Fibroblast of skin of right biceps (primary cell): ENCODE data around the gene OR5A2.
"Not testable (repeated sequence)": the region's sequence is repeated elsewhere in the genome, so short reads cannot be mapped to it uniquely, and the experiment has no call there.

Experiments used
- DNase-seq: peaks from one replicate; pipeline ENCODE4 v3.0.0-alpha.2; 2013

The OR5A2 gene

DNA sequence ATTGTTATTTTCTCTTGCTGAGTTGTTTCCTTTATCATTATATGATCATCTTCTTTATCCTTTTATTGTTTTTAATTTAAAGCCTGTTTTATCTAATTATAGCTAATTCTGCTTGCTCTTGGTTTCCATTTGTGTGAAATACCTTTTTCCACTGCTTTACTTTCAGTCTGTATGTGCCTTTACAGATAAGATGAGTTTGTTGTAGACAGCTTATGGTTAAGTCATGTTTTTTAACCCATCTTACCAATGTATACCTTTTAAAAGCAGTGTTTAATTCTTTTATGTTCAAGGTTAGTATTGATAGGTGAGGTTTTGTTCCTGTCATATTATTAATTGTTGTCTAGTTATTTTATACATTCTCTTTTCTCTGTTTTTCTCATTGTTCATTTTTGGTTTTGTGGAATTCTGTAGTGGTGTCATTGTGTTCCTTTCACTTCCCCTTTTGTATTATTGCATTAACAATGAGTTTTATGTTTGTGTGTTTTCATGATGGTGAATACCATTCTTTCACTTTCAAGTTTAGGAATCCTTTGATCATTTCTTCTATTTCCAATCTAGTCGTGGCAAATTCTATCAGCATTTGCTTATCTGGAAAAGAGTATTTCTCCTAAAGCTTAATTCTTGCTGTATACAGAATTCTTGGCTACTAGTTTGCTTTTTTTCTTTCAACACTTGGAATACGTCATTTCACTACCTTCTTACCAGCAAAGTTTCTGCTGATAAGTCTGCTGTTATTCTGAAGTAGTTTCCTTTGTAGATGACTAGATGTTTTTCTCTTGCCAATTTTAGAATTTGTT is 45.8 kb downstream of the OR5A2 start:
- no peak for DNase-seq

DNA sequence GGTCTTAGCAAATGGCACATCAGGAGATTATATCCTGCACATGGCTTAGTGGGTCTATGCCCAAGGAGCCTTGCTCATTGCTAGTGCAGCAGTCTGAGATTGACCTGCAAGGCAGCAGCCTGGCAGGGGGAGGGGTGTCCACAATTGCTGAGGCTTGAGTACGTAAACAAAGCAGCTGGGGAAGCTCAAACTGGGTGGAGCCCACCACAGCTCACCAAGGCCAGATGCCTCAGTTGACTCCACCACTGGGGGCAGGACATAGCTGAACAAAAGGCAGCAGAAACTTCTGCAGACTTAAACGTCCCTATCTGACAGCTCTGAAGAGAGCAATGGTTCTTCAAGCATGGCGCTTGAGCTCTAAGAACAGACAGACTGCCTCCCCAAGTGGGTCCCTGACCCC is 53.9 kb downstream of the OR5A2 start:
- not testable (repeated sequence) for DNase-seq

GRCh38 chr11:59368238-59369022 is 57.8 kb downstream of the OR5A2 start:
- DNase-seq, result no peak
